22Rv1 (cell line): ENCODE data around the gene CDK11A.

Experiments
- CTCF ChIP-seq: fragments of 450-650 bp; IDR thresholded peaks from 2 replicates; pipeline ENCODE4 v1.5.1; 2017; ENCODE audit warnings: mild to moderate bottlenecking
- ZFX ChIP-seq: fragments of 450-650 bp; IDR thresholded peaks from 2 replicates; pipeline ENCODE4 v1.6.1; 2017; ENCODE audit warnings: antibody characterized with exemption, borderline replicate concordance

DNA sequence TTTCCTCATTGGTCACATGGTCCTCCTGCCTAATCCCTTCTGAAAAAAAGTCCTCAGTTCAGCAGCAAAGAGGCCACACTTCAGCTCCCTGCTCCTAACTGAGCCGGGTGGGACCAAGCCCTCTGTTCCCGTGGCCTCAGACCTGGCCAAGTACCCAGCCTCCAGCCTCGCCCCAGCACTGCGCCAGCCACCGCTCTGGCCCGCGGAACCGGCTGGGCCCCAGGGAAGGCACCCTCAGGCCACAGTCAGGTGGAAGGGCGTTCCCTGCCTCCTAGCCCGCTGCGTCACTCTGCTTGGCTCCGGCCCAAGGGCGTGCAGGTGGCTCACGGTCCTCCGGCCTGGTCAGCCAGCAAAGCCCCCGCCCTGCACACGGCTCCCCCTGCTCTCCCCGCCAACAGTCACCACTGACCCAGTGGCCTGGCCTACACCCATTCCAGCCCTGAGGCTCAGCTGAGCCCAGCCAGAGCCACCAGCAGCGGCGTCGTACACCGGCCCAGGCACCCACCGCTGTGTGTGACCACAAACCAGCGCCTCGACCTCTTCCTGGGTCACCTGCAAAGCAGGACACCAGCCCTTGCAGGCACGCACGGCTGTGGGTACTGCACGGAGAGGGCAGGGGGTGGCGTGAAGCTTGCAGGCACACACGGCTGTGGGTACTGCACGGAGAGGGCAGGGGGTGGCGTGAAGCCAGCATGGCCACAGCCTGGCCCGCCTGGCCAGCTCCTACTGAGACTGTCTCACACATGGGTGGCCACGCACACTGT, 34.7 kb upstream of the CDK11A start:
- TF ChIP-seq CTCF: no peak
- TF ChIP-seq ZFX: no peak
